Neural crest cell (in vitro differentiated cells): ENCODE results near the gene ATOSB. TPM values are rescaled to one million over a fixed set of nuclear protein-coding genes. Genes with fewer than 3 reads are reported as not detected.

Source experiments
- DNase-seq: peaks from one replicate; pipeline ENCODE4 v3.0.0; 2021; ENCODE audit warnings: low read depth, mixed read lengths, low spot score
- H3K27ac Mint-ChIP-seq: one replicate; pipeline ENCODE4 v1.8.0; 2021; ENCODE audit warnings: mild to moderate bottlenecking, mixed read lengths; ENCODE audit not compliant: unreplicated experiment
- H3K27me3 Mint-ChIP-seq: 2 replicates; pipeline ENCODE4 v1.8.0; 2021; ENCODE audit warnings: low read depth, mild to moderate bottlenecking, mixed read lengths
- H3K36me3 Mint-ChIP-seq: 2 replicates; pipeline ENCODE4 v1.8.0; 2021; ENCODE audit warnings: low read depth, mild to moderate bottlenecking, mixed read lengths
- H3K4me1 Mint-ChIP-seq: 2 replicates; pipeline ENCODE4 v1.8.0; 2021; ENCODE audit warnings: mixed read lengths
- H3K4me3 Mint-ChIP-seq: one replicate; pipeline ENCODE4 v1.8.0; 2021; ENCODE audit warnings: mild to moderate bottlenecking, mixed read lengths
- H3K9me3 Mint-ChIP-seq: 2 replicates; pipeline ENCODE4 v1.8.0; 2021; ENCODE audit warnings: mixed read lengths
- CTCF ChIP-seq: fragments of 200-600 bp; sonication (generic); conservative IDR thresholded peaks from 2 replicates; pipeline ENCODE4 v1.5.0; 2021; ENCODE audit warnings: antibody characterized with exemption, mild to moderate bottlenecking
- total RNA-seq: library from RNA; stranded (reverse); gene quantifications from 2 replicates; pipeline ENCODE4 v1.2.1, GENCODE V29; 2021

Gene ATOSB
- total RNA-seq, 1 donor from 2014 or later, result 12.2 TPM

- no peak for DNase-seq
- H3K4me3 Mint-ChIP-seq, result no peak overlapping the region
- no peak for TF ChIP-seq CTCF
- no peaks in the 10 kb centered on the region for H3K9me3 Mint-ChIP-seq
- H3K27me3 Mint-ChIP-seq, result no peaks in the 10 kb centered on the region
- H3K36me3 Mint-ChIP-seq, result no peaks in the 10 kb centered on the region
- H3K27ac Mint-ChIP-seq, result no peak overlapping the region
- peaks cover 3% of the 10 kb centered on the region for H3K4me1 Mint-ChIP-seq
These were observed 30.6 kb downstream of the ATOSB start for GRCh38 chr9:35085078-35085477.

DNA sequence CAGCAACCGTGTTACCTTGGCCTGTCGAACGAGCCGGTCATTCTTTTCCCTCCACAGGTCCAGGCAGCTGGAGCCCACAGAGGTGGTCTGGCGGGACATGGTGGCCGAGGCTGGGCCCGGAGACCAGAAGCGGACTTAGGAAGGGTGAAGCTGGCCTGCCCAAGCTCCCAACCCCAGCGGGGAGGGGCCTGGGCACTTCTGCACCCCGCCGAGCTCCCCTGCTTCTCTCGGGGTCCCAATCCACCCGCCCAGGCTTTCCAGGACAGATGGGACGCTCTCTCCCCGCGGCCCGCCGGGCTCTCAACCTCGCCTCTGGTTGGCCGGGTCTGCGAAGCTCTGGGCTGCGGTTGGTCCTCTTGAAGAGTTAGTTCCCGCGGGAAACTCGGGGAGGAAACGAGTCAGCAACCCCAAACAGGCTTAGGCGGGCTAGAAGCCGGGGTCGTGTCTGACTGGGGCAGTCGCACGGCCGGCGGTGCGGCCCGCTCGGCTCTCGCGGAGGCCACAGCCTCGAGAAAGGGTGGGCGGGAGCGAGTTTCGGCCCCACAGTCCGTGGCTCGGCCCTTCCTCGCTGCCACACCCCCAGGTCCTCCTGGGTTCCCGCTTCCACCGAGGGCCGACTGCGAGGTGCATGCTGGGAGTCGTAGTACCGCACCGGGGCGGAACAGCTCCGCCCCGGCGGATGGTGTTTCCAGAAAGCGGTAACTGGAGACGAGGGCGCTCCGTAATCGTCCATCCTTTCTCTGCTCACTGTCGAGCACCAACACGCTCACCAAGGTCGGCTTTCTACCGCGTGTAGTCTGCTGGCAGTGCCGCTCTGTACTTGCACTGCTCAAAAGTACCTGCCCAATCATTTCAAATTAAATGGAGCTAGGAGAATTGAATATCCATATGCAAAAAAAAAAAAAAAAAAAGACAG, 36.0 kb downstream of the ATOSB start, which contains the start of gene FANCG:
Gene FANCG, minus strand, starts transcription at position 517 of the 916 bp plus-strand sequence. Its CDS starts 418 bp downstream, at position 99.
- DNase-seq, result peak; percentile 80
- no peak for TF ChIP-seq CTCF
- Mint-ChIP-seq H3K36me3 (peaks cover 4% of the 10 kb centered on the region), H3K27ac (peak within 1 kb of the TSS; percentile 98), H3K9me3 (no peaks in the 10 kb centered on the region), H3K4me1 (peaks cover 30% of the 10 kb centered on the region), H3K27me3 (no peaks in the 10 kb centered on the region), H3K4me3 (peak within 1 kb of the TSS; percentile 91)

DNA sequence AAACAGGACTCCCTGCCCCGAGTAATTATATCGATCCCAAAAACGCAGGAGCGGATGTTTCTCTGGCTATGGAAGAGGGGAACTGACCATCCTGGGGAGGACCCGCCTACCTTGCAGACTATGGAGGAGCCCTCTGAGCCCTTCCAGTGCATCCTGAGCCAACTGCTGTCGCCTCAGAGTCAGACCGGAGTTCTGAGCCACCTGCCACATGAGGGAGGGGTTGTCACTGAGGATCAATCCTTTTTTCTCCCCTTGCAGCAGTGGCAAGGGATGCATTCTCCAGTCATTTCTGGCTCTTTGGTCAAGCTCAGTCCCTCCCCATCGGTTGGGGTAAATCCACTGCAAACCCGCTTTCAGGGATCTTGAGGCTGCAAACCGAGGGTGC, 36.6 kb downstream of the ATOSB start:
- no peaks in the 10 kb centered on the region for H3K9me3 Mint-ChIP-seq
- no peak for TF ChIP-seq CTCF
- peaks cover 30% of the 10 kb centered on the region for H3K4me1 Mint-ChIP-seq
- no peak for DNase-seq
- no peaks in the 10 kb centered on the region for H3K27me3 Mint-ChIP-seq
- H3K27ac Mint-ChIP-seq, result peak overlapping the region; percentile 81
- H3K4me3 Mint-ChIP-seq, result peak overlapping the region; percentile 91
- H3K36me3 Mint-ChIP-seq, result peaks cover 10% of the 10 kb centered on the region

GRCh38 chr9:35078066-35078465, 37.6 kb downstream of the ATOSB start:
- Mint-ChIP-seq H3K36me3 (peaks cover 13% of the 10 kb centered on the region), H3K27ac (peak overlapping the region; percentile 11), H3K4me1 (peaks cover 32% of the 10 kb centered on the region), H3K4me3 (peak overlapping the region; percentile 91), H3K9me3 (no peaks in the 10 kb centered on the region), H3K27me3 (no peaks in the 10 kb centered on the region)
- no peak for DNase-seq
- no peak for TF ChIP-seq CTCF

DNA sequence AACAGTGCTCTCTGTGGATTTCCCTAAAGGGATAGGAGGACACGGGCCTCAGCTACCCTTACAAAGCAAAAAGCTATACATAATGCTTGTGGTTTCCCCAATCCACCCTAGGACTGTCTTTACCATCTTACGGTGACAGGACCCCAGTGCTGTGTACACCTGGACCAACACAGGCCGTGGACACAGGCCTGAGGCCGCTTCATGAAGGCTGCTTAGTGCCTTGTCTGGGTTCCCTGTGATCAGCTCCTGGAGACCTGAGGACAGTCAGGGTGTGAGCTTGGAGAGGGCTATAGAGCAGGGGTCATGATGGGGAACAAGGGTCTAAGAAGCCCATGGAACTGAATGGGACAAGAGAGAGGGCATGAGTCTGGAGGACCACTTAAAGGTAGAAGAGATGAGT, 38.8 kb downstream of the ATOSB start:
- peaks cover 3% of the 10 kb centered on the region for H3K9me3 Mint-ChIP-seq
- peaks cover 18% of the 10 kb centered on the region for H3K36me3 Mint-ChIP-seq
- TF ChIP-seq CTCF, result no peak
- H3K4me3 Mint-ChIP-seq, result peak overlapping the region; percentile 91
- H3K27ac Mint-ChIP-seq, result no peak overlapping the region
- peaks cover 38% of the 10 kb centered on the region for H3K4me1 Mint-ChIP-seq
- no peak for DNase-seq
- peaks cover 2% of the 10 kb centered on the region for H3K27me3 Mint-ChIP-seq
